ENCODE data around the gene RGS14.

DNA sequence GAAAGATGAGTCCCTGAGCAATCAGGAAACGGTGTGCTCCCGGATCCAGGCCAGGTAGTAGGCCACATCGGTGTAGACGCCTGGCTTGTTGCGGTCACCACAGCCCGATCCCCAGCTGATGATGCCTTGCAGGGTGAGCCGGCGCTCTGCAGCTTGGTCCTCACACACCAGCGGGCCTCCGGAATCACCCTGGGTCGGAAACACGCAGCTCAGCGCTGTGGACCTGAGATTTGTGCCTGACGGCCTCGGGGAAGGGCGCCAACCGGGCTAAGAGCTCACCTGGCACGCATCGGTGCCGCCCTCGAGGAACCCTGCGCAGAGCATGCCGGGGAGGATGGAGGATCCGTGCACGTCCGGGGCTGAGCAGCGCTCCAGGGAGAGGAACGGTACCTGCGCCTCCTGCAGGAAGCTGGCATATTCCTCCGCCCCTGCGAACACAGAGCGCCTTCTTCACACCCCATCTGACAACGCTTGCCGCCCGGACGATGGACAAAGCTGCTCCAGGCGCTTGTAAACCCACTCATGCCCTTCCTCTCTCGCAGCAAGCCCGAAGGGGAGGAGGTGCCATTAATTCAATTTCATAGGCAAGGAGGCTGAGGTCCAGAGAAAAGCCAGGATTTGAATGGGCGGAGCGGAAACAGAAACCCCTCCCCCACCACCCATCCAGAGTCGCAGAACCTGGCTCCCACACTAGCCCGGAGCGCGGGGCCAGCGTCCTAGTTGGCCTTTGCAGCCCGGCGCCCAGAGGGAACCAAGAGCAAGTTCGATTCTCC lies 44.7 kb downstream of the RGS14 start:
- TF ChIP-seq CTCF (IDR thresholded peaks at IDR 0.05; ENCODE audit: low read depth, low read length, poor library complexity, severe bottlenecking) (no peak), EZH2phosphoT487 (IDR thresholded peaks at IDR 0.05; ENCODE audit: borderline replicate concordance, low read length) (0 out of 2 replicates have a peak, but pooled peaks have one; percentile 10)

Data from DOHH2 (cell line).